Pancreas (tissue), 10 donors: ENCODE data around the gene NPTXR. TPM values are rescaled to one million over a fixed set of nuclear protein-coding genes. Genes with fewer than 3 reads are reported as not detected.

Source experiments
- ATAC-seq, 4 donors: fragments of 200-7000 bp; cut with Tn5 transposase; one replicate each; pipeline versions ENCODE4 v1.8.0 to v1.9.1; 2020; ENCODE audit warnings: mild to moderate bottlenecking in 4 of 4, moderate library complexity in 4 of 4
- DNase-seq, 6 donors: peaks; one replicate each; pipeline ENCODE4 v3.0.0-alpha.2; 2020
- FAIRE-seq: peaks from 2 replicates; lab custom pipeline; 2012; peaks lifted over from hg19 to GRCh38; lab: Jason Lieb, UNC
- H3K27ac ChIP-seq, 4 donors: fragments of 200-600 bp; sonication (generic); 1 replicate in 3 of 4; 2 replicates in 1 of 4; pipeline versions ENCODE4 v1.5.0 to v1.8.0; 2020
- H3K27me3 ChIP-seq, 4 donors: fragments of 200-600 bp; one replicate each; pipeline ENCODE4 v1.8.0; 2021
- H3K36me3 ChIP-seq, 3 donors: fragments of 200-600 bp; sonication (generic) in 1 of 3; one replicate each; pipeline versions ENCODE4 v1.5.0 to v1.8.0; 2020 to 2021
- H3K4me1 ChIP-seq, 3 donors: fragments of 200-600 bp; one replicate each; pipeline ENCODE4 v1.8.0; 2021
- H3K4me3 ChIP-seq, 4 donors: fragments of 200-600 bp; sonication (generic) in 2 of 4; one replicate each; pipeline versions ENCODE4 v1.5.0 to v1.8.0; 2020 to 2021
- H3K9me3 ChIP-seq, 4 donors: fragments of 200-600 bp; one replicate each; pipeline ENCODE4 v1.8.0; 2021
- CTCF ChIP-seq, 4 donors: fragments of 200-600 bp; sonication (generic) in 3 of 4; IDR thresholded peaks; one replicate each; pipeline versions ENCODE4 v1.5.0 to v1.8.0; 2021; ENCODE audit warnings: antibody characterized with exemption in 4 of 4
- WGBS, 2 donors: extraction: QIAGEN DNeasy Blood & Tissue Kit; methylation state at CpG; one replicate each; pipeline ENCODE4 v1.1.7; 2013; 5-methylcytosine and 5-hydroxymethylcytosine counted together
- intact Hi-C, 3 donors: fragments of 100-400 bp; cut with DNase I; formaldehyde crosslinking; loops; one replicate each; pipeline versions ENCODE4 v1.11.1 to v1.14.2; 2022
- polyA plus RNA-seq, 2 donors: library from polyadenylated mRNA; stranded (reverse); fragments of 200-250 nt; gene quantifications; one replicate each; pipeline ENCODE4 v1.2.3, GENCODE V29; 2013
- total RNA-seq, 6 donors: library from RNA; stranded (reverse); fragmentation: NEBNext Ultra II Directional in 4 of 6; extraction: Animal tissue kit (Norgen Biotek cat#: 25700) in 4 of 6; gene quantifications; one replicate each; pipeline versions ENCODE4 v1.2.1 to v1.2.4, GENCODE V29; 2021 to 2023
- donor health status: healthy with polysubstance abuse.
- donor health status: DM: no; HTN: no; CAD: no; lungs with moderate emphysema.
- donor health status: DM: no; HTN: no; CAD: no.
- donor health status: control.
- donor health status: control.
- donor health status: Bipolar disorder and iron deficiency.
- donor health status: DM: yes; HTN: yes; CAD: no.
- donor health status: DM: no; HTN: no; CAD: no.
- donor health status: DM: no; HTN: no; CAD: no.
- donor health status: DM: yes; HTN: yes; CAD: no.

Gene NPTXR
- total and polyA plus RNA-seq, 8 donors = 3.0 to 11.0 (median 5.3) TPM

GRCh38 chr22:38831166-38831945, 12.5 kb downstream of the NPTXR start:
- 93 to 95% methylated on average over 16 of the region's 16 CpGs for WGBS, 2 donors
- no peak for TF ChIP-seq CTCF (IDR thresholded peaks at IDR 0.05)
- Histone ChIP-seq H3K27me3 (no peaks in the 10 kb centered on the region), H3K4me1 (no peaks in the 10 kb centered on the region), H3K27ac (no peak overlapping the region), H3K9me3 (no peaks in the 10 kb centered on the region), H3K4me3 (no peak overlapping the region), H3K36me3 (no peaks in the 10 kb centered on the region)
- DNase-seq (peak in 1 of 6 donors; percentile 30), FAIRE-seq (no peak), ATAC-seq (no peak)
- intact Hi-C loops = no loop called here

- Histone ChIP-seq H3K4me3 (no peak overlapping the region), H3K27ac (no peak overlapping the region), H3K9me3 (no peaks in the 10 kb centered on the region), H3K36me3 (no peaks in the 10 kb centered on the region), H3K27me3 (no peaks in the 10 kb centered on the region), H3K4me1 (no peaks in the 10 kb centered on the region)
- intact Hi-C loops = no loop called here
- 74 to 91% methylated on average over 7 of the region's 7 CpGs for WGBS, 2 donors
- FAIRE-seq (no peak), DNase-seq (no peak), ATAC-seq (no peak)
- TF ChIP-seq CTCF (IDR thresholded peaks at IDR 0.05) = no peak
These were observed 13.1 kb downstream of the NPTXR start for GRCh38 chr22:38830845-38831108.

GRCh38 chr22:38830026-38830844, 13.6 kb downstream of the NPTXR start:
- DNase-seq = no peak
- no peak for TF ChIP-seq CTCF (IDR thresholded peaks at IDR 0.05)
- 90 to 91% methylated on average over 17 of the region's 17 CpGs for WGBS, 2 donors
- ATAC-seq = no peak
- intact Hi-C loops = no loop called here
- Histone ChIP-seq H3K4me1 (no peaks in the 10 kb centered on the region), H3K4me3 (no peak overlapping the region), H3K36me3 (no peaks in the 10 kb centered on the region), H3K9me3 (no peaks in the 10 kb centered on the region), H3K27ac (no peak overlapping the region), H3K27me3 (no peaks in the 10 kb centered on the region)
- no peak for FAIRE-seq

- intact Hi-C loops = no loop called here
- no peak for FAIRE-seq
- no peaks in the 10 kb centered on the region for H3K27me3 ChIP-seq
- ATAC-seq = no peak
- no peak overlapping the region for H3K27ac ChIP-seq
- H3K4me3 ChIP-seq = no peak overlapping the region
- H3K4me1 ChIP-seq = no peaks in the 10 kb centered on the region
- TF ChIP-seq CTCF (IDR thresholded peaks at IDR 0.05) = no peak
- DNase-seq = no peak
- no peaks in the 10 kb centered on the region for H3K9me3 ChIP-seq
- 88 to 93% methylated on average over 4 of the region's 4 CpGs for WGBS, 2 donors
- H3K36me3 ChIP-seq = no peaks in the 10 kb centered on the region
These were observed 14.3 kb downstream of the NPTXR start for GRCh38 chr22:38829485-38829884.
